Glomerular visceral epithelial cell (primary cell): ENCODE results near the gene APPBP2.

ENCODE experiments used
- DNase-seq: peaks from one replicate; pipeline ENCODE4 v3.0.0-alpha.2; 2016; ENCODE audit errors: extremely low spot score

Gene APPBP2

DNA sequence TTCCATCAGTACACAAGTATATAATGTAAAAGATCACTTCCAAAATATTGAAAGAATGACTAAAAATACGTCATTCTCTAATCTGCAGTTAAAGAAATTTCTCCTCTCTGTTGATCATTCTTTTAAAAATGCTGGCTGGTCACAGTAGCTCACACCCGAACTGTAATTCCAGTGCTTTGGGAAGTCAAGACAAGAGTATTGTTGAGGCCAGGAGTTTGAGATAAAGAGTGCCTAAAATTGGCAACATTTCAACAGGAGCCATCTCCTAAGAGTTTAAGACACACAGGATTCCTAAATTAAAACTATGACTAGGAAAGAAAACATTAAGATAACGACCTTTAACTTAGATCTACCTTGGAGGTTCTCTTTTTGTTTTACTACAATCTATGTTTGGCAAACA is 129.6 kb downstream of the APPBP2 start:
- DNase-seq, result no peak

DNA sequence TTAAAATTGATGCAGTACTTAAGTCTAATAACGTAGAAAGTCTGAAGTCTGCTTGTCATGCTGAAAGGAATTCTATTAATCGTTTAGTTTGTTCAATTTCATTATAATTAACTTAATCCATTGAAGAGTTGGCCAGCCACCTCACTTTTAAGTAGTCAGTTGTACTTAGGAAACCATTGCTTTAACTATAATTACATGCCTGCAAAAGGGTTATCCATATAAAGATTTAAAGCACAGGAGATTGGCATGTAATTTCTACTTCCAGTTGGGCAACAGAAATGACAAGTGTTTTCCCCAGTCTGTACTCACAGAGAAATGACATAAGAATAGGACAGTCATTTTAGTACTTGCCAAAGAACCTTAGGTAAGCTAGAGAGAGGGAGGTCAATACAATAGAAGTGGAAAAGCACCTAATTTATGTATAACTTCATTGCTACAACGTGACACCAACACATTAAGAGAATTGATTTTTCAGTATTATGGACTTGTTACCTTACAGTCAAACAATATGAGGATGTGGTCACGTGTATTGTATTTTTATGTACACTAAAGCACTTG is 130.5 kb downstream of the APPBP2 start:
- no peak for DNase-seq

DNA sequence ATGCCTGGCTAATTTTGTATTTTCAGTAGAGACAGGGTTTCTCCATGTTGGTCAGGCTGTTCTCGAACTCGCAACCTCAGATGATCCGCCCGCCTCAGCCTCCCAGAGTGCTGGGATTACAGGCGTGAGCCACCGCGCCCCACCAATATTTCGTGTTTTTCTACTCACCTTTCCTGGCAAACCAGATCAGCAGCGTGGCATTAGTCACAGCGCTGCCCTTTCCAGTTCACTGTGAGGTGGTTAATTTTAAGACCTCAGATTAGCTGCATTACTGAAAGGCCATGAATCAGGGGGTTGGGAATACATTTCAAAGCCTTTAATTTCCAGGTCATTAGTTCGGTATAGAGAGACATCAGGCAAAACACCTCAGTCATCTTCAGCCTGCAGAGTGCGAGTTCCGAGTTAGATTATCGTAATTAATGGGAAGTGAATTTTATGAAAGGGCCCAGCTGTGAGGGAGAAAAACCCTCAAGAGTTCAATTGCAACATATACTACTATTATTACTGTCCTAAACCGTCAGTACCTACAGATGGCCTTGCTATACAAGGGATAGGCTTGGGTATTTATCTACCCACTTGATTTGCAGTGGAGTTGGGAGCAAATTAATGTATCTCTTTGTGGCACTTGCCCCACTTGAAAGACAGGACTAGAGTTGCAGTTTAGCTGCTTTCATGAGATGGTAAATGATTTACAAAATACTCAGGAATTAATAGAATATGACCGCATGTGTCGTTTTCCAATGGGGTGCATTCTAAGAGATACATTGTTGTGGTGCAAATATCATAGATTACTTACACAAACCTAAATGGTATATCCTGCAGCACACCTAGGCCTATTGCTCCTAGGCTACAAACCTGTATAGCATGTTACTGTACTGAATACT is 132.0 kb downstream of the APPBP2 start:
- DNase-seq, result peak; percentile 18
